GM18511 (cell line): ENCODE results near the gene FRMD4B.

ENCODE experiments used
- ATAC-seq: cut with Tn5 transposase; IDR thresholded peaks from one replicate; pipeline ENCODE4 v1.9.1; 2021; ENCODE audit warnings: mild to moderate bottlenecking, moderate library complexity; ENCODE audit not compliant: unreplicated experiment

Gene FRMD4B

GRCh38 chr3:69406163-69406562 is 20.3 kb upstream of the FRMD4B start:
- no peak for ATAC-seq

GRCh38 chr3:69405067-69405466 is 19.2 kb upstream of the FRMD4B start:
- ATAC-seq = no peak

GRCh38 chr3:69403454-69403853 is 17.6 kb upstream of the FRMD4B start:
- no peak for ATAC-seq

- no peak for ATAC-seq
Measured at GRCh38 chr3:69400683-69401082, 14.8 kb upstream of the FRMD4B start.

- no peak for ATAC-seq
Measured at GRCh38 chr3:69392850-69393249, 7.0 kb upstream of the FRMD4B start.

- ATAC-seq = no peak
Measured at GRCh38 chr3:69392415-69392814, 6.5 kb upstream of the FRMD4B start.

GRCh38 chr3:69391554-69391953 is 5.7 kb upstream of the FRMD4B start:
- ATAC-seq = no peak

- ATAC-seq = no peak
Measured at GRCh38 chr3:69390771-69391170, 4.9 kb upstream of the FRMD4B start.

- no peak for ATAC-seq
Measured at GRCh38 chr3:69389520-69390248, 3.8 kb upstream of the FRMD4B start.

GRCh38 chr3:69388241-69388640 is 2.4 kb upstream of the FRMD4B start:
- no peak for ATAC-seq

GRCh38 chr3:69386556-69387385 is 883 bp upstream of the FRMD4B start:
- no peak for ATAC-seq

- ATAC-seq = no peak
Measured at GRCh38 chr3:69385123-69385722, 665 bp downstream of the FRMD4B start.

- no peak for ATAC-seq
Measured at GRCh38 chr3:69384326-69384725, 1.6 kb downstream of the FRMD4B start.

- ATAC-seq = no peak
Measured at GRCh38 chr3:69379661-69380060, 6.2 kb downstream of the FRMD4B start.

- no peak for ATAC-seq
Measured at GRCh38 chr3:69378112-69378802, 7.6 kb downstream of the FRMD4B start.

GRCh38 chr3:69377262-69377661 is 8.6 kb downstream of the FRMD4B start:
- ATAC-seq = no peak

- ATAC-seq = no peak
Measured at GRCh38 chr3:69376731-69377130, 9.2 kb downstream of the FRMD4B start.

GRCh38 chr3:69371816-69372215 is 14.1 kb downstream of the FRMD4B start:
- ATAC-seq = no peak

GRCh38 chr3:69370901-69371301 is 15.0 kb downstream of the FRMD4B start:
- ATAC-seq = no peak

GRCh38 chr3:69370156-69370883 is 15.6 kb downstream of the FRMD4B start:
- ATAC-seq = no peak
